Suppressor macrophage treated with lipopolysaccharide for 1 hour (primary cell): ENCODE results near the gene SPTBN4.
"Not testable (repeated sequence)": the region's sequence is repeated elsewhere in the genome, so short reads cannot be mapped to it uniquely, and the experiment has no call there.

Source experiments
- DNase-seq, 3 donors: peaks; one replicate each; pipeline ENCODE4 v3.0.0-alpha.2; 2020 to 2022

SPTBN4 gene

GRCh38 chr19:40508739-40509260 is 42.0 kb downstream of the SPTBN4 start:
- DNase-seq, result no peak

- no peak for DNase-seq
Measured at GRCh38 chr19:40510526-40511115, 43.8 kb downstream of the SPTBN4 start.

GRCh38 chr19:40511487-40511886 is 44.7 kb downstream of the SPTBN4 start:
- no peak for DNase-seq

- no peak for DNase-seq
Measured at GRCh38 chr19:40512110-40512472, 45.3 kb downstream of the SPTBN4 start.

GRCh38 chr19:40512473-40513344 is 45.9 kb downstream of the SPTBN4 start:
- peak in 1 of 3 donors; percentile 47 for DNase-seq

GRCh38 chr19:40513345-40513678 is 46.5 kb downstream of the SPTBN4 start:
- DNase-seq, result no peak

- DNase-seq, result no peak
Measured at GRCh38 chr19:40513741-40514315, 47.0 kb downstream of the SPTBN4 start.

- no peak for DNase-seq
Measured at GRCh38 chr19:40517248-40517647, 50.4 kb downstream of the SPTBN4 start.

- peak; percentile 33 to 76 (median 42) for DNase-seq
Measured at GRCh38 chr19:40519352-40520322, 52.8 kb downstream of the SPTBN4 start.

GRCh38 chr19:40521276-40521675 is 54.5 kb downstream of the SPTBN4 start:
- DNase-seq, result peak; percentile 16 to 30 (median 28)

- not testable (repeated sequence) for DNase-seq
Measured at GRCh38 chr19:40521900-40522299, 55.1 kb downstream of the SPTBN4 start.

- peak; percentile 62 to 77 (median 75) for DNase-seq
Measured at GRCh38 chr19:40523322-40524047, 56.7 kb downstream of the SPTBN4 start.

GRCh38 chr19:40524133-40524549 is 57.3 kb downstream of the SPTBN4 start:
- no peak for DNase-seq

- no peak for DNase-seq
Measured at GRCh38 chr19:40524655-40525054, 57.9 kb downstream of the SPTBN4 start.

GRCh38 chr19:40525234-40526051 is 58.6 kb downstream of the SPTBN4 start:
- DNase-seq, result no peak

- DNase-seq, result no peak
Measured at GRCh38 chr19:40528078-40528477, 61.3 kb downstream of the SPTBN4 start.

GRCh38 chr19:40528533-40529092 is 61.8 kb downstream of the SPTBN4 start:
- no peak for DNase-seq

GRCh38 chr19:40529093-40529954 is 62.5 kb downstream of the SPTBN4 start:
- peak; percentile 80 to 91 (median 87) for DNase-seq

GRCh38 chr19:40530091-40530901 is 63.5 kb downstream of the SPTBN4 start:
- DNase-seq, result peak in 1 of 3 donors; percentile 32
